Kidney tubule cell (primary cell): ENCODE measurements around the gene LUC7L.
"Not testable (repeated sequence)": the region's sequence is repeated elsewhere in the genome, so short reads cannot be mapped to it uniquely, and the experiment has no call there.

ENCODE experiments used
- DNase-seq: peaks from one replicate; pipeline ENCODE4 v3.0.0-alpha.2; 2018; ENCODE audit warnings: low spot score

Gene LUC7L

DNA sequence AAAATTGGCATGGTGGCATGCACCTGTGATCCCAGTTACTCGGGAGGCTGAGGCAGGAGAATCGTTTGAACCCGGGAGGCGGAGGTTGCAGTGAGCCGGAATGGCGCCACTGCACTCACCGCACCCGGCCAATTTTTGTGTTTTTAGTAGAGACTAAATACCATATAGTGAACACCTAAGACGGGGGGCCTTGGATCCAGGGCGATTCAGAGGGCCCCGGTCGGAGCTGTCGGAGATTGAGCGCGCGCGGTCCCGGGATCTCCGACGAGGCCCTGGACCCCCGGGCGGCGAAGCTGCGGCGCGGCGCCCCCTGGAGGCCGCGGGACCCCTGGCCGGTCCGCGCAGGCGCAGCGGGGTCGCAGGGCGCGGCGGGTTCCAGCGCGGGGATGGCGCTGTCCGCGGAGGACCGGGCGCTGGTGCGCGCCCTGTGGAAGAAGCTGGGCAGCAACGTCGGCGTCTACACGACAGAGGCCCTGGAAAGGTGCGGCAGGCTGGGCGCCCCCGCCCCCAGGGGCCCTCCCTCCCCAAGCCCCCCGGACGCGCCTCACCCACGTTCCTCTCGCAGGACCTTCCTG, 49.1 kb downstream of the LUC7L start, which contains the start of gene HBQ1:
TSS of gene HBQ1 (plus strand) at position 359 of the 575 bp plus-strand sequence. CDS start at position 387, 28 bp downstream.
- DNase-seq = peak; percentile 14

DNA sequence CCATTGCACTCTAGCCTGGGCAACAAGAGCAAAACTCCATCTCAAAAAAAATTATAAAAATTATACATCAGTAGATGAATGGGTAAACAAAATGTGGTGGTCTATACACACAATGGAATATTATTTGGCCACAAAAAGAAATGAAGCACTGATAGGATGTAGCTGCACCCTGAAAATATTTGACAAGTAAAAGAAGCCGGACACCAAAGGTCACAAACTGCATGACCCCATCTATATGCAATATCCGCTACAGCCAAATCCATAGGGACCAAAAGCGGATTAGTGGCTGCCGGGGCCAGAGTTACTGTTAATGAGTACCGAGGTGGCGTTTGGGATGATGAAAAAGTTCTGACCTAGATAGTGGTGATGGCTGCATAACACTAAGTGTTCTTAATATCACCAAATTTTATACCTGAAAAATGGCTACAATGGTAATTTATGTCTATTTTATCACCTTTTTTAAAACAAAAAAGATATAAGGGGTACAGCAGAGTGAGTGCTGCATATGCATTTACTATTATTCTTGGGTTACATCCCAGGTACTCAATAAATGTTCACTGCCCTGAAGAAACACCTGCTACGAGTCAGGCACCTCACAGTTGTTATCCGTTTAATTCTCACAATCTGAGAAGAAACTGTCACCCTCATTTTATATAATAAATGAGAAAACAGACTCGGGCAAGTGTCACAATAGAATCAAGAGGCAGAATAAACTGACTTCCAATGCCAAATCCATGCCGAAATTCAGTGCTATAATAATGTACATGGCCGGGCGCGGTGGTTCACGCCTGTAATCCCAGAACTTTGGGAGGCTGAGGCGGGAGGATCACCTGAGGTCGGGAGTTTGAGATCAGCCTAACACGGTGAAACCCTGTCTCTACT, 49.8 kb downstream of the LUC7L start:
- DNase-seq = no peak

DNA sequence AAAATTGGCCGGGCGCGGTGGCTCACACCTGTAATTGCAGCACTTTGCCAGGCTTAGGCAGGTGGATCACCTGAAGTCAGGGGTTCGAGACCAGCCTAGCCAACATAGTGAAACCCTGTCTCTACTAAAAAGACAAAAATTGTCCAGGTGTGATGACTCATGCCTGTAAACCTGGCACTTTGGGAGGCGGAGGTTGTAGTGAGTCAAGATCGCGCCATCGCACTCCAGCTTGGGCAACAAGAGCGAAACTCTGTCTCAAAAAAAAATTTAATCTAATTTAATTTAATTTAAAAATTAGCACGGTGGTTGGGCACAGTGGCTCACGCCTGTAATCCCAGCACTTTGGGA, 50.6 kb downstream of the LUC7L start:
- DNase-seq = no peak

DNA sequence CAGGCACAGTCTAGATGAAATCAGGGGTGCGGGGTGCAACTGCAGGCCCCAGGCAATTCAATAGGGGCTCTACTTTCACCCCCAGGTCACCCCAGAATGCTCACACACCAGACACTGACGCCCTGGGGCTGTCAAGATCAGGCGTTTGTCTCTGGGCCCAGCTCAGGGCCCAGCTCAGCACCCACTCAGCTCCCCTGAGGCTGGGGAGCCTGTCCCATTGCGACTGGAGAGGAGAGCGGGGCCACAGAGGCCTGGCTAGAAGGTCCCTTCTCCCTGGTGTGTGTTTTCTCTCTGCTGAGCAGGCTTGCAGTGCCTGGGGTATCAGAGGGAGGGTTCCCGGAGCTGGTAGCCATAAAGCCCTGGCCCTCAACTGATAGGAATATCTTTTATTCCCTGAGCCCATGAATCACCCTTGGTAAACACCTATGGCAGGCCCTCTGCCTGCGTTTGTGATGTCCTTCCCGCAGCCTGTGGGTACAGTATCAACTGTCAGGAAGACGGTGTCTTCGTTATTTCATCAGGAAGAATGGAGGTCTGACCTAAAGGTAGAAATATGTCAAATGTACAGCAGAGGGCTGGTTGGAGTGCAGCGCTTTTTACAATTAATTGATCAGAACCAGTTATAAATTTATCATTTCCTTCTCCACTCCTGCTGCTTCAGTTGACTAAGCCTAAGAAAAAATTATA, 51.1 kb downstream of the LUC7L start:
- no peak for DNase-seq

DNA sequence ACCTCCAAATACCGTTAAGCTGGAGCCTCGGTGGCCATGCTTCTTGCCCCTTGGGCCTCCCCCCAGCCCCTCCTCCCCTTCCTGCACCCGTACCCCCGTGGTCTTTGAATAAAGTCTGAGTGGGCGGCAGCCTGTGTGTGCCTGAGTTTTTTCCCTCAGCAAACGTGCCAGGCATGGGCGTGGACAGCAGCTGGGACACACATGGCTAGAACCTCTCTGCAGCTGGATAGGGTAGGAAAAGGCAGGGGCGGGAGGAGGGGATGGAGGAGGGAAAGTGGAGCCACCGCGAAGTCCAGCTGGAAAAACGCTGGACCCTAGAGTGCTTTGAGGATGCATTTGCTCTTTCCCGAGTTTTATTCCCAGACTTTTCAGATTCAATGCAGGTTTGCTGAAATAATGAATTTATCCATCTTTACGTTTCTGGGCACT, 51.8 kb downstream of the LUC7L start:
- no peak for DNase-seq

DNA sequence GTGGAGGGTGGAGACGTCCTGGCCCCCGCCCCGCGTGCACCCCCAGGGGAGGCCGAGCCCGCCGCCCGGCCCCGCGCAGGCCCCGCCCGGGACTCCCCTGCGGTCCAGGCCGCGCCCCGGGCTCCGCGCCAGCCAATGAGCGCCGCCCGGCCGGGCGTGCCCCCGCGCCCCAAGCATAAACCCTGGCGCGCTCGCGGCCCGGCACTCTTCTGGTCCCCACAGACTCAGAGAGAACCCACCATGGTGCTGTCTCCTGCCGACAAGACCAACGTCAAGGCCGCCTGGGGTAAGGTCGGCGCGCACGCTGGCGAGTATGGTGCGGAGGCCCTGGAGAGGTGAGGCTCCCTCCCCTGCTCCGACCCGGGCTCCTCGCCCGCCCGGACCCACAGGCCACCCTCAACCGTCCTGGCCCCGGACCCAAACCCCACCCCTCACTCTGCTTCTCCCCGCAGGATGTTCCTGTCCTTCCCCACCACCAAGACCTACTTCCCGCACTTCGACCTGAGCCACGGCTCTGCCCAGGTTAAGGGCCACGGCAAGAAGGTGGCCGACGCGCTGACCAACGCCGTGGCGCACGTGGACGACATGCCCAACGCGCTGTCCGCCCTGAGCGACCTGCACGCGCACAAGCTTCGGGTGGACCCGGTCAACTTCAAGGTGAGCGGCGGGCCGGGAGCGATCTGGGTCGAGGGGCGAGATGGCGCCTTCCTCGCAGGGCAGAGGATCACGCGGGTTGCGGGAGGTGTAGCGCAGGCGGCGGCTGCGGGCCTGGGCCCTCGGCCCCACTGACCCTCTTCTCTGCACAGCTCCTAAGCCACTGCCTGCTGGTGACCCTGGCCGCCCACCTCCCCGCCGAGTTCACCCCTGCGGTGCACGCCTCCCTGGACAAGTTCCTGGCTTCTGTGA, 52.5 kb downstream of the LUC7L start, which contains the start of gene HBA1:
TSS of gene HBA1 (plus strand) at position 204 of the 906 bp plus-strand sequence. CDS start at position 241, 37 bp downstream.
- not testable (repeated sequence) for DNase-seq

DNA sequence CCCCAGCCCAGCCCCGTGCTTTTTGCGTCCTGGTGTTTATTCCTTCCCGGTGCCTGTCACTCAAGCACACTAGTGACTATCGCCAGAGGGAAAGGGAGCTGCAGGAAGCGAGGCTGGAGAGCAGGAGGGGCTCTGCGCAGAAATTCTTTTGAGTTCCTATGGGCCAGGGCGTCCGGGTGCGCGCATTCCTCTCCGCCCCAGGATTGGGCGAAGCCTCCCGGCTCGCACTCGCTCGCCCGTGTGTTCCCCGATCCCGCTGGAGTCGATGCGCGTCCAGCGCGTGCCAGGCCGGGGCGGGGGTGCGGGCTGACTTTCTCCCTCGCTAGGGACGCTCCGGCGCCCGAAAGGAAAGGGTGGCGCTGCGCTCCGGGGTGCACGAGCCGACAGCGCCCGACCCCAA, 53.2 kb downstream of the LUC7L start:
- DNase-seq = not testable (repeated sequence)

DNA sequence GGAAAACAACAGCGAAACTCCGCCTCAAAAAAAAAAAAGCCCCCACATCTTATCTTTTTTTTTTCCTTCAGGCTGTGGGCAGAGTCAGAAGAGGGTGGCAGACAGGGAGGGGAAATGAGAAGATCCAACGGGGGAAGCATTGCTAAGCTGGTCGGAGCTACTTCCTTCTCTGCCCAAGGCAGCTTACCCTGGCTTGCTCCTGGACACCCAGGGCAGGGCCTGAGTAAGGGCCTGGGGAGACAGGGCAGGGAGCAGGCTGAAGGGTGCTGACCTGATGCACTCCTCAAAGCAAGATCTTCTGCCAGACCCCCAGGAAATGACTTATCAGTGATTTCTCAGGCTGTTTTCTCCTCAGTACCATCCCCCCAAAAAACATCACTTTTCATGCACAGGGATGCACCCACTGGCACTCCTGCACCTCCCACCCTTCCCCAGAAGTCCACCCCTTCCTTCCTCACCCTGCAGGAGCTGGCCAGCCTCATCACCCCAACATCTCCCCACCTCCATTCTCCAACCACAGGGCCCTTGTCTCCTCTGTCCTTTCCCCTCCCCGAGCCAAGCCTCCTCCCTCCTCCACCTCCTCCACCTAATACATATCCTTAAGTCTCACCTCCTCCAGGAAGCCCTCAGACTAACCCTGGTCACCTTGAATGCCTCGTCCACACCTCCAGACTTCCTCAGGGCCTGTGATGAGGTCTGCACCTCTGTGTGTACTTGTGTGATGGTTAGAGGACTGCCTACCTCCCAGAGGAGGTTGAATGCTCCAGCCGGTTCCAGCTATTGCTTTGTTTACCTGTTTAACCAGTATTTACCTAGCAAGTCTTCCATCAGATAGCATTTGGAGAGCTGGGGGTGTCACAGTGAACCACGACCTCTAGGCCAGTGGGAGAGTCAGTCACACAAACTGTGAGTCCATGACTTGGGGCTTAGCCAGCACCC, 54.0 kb downstream of the LUC7L start:
- DNase-seq = no peak

DNA sequence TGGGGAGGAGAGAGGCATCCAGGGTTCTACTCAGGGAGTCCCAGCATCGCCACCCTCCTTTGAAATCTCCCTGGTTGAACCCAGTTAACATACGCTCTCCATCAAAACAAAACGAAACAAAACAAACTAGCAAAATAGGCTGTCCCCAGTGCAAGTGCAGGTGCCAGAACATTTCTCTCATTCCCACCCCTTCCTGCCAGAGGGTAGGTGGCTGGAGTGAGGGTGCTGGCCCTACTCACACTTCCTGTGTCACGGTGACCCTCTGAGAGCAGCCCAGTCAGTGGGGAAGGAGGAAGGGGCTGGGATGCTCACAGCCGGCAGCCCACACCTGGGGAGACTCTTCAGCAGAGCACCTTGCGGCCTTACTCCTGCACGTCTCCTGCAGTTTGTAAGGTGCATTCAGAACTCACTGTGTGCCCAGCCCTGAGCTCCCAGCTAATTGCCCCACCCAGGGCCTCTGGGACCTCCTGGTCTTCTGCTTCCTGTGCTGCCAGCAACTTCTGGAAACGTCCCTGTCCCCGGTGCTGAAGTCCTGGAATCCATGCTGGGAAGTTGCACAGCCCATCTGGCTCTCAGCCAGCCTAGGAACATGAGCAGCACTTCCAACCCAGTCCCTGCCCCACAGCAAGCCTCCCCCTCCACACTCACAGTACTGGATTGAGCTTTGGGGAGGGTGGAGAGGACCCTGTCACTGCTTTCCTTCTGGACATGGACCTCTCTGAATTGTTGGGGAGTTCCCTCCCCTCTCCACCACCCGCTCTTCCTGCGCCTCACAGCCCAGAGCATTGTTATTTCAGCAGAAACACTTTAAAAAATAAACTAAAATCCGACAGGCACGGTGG, 55.1 kb downstream of the LUC7L start:
- not testable (repeated sequence) for DNase-seq

DNA sequence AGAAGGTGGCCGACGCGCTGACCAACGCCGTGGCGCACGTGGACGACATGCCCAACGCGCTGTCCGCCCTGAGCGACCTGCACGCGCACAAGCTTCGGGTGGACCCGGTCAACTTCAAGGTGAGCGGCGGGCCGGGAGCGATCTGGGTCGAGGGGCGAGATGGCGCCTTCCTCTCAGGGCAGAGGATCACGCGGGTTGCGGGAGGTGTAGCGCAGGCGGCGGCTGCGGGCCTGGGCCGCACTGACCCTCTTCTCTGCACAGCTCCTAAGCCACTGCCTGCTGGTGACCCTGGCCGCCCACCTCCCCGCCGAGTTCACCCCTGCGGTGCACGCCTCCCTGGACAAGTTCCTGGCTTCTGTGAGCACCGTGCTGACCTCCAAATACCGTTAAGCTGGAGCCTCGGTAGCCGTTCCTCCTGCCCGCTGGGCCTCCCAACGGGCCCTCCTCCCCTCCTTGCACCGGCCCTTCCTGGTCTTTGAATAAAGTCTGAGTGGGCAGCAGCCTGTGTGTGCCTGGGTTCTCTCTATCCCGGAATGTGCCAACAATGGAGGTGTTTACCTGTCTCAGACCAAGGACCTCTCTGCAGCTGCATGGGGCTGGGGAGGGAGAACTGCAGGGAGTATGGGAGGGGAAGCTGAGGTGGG, 55.9 kb downstream of the LUC7L start:
- DNase-seq = not testable (repeated sequence)

DNA sequence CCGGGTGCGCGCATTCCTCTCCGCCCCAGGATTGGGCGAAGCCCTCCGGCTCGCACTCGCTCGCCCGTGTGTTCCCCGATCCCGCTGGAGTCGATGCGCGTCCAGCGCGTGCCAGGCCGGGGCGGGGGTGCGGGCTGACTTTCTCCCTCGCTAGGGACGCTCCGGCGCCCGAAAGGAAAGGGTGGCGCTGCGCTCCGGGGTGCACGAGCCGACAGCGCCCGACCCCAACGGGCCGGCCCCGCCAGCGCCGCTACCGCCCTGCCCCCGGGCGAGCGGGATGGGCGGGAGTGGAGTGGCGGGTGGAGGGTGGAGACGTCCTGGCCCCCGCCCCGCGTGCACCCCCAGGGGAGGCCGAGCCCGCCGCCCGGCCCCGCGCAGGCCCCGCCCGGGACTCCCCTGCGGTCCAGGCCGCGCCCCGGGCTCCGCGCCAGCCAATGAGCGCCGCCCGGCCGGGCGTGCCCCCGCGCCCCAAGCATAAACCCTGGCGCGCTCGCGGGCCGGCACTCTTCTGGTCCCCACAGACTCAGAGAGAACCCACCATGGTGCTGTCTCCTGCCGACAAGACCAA, 56.8 kb downstream of the LUC7L start, which contains the start of gene HBA2:
TSS of gene HBA2 (plus strand) at position 503 of the 568 bp plus-strand sequence. CDS start at position 540, 37 bp downstream.
- not testable (repeated sequence) for DNase-seq

DNA sequence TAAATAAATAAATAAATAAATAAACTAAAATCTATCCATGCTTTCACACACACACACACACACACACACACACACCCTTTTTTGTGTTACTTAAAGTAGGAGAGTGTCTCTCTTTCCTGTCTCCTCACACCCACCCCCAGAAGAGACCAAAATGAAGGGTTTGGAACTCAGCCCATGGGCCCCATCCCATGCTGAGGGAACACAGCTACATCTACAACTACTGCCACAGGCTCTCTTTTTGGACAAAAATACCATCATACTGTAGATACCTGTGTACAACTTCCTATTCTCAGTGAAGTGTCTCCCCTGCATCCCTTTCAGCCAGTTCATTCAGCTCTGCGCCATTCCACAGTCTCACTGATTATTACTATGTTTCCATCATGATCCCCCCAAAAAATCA, 58.5 kb downstream of the LUC7L start:
- DNase-seq = no peak

DNA sequence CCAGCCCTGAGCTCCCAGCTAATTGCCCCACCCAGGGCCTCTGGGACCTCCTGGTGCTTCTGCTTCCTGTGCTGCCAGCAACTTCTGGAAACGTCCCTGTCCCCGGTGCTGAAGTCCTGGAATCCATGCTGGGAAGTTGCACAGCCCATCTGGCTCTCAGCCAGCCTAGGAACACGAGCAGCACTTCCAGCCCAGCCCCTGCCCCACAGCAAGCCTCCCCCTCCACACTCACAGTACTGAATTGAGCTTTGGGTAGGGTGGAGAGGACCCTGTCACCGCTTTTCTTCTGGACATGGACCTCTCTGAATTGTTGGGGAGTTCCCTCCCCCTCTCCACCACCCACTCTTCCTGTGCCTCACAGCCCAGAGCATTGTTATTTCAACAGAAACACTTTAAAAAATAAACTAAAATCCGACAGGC, 59.2 kb downstream of the LUC7L start:
- not testable (repeated sequence) for DNase-seq

DNA sequence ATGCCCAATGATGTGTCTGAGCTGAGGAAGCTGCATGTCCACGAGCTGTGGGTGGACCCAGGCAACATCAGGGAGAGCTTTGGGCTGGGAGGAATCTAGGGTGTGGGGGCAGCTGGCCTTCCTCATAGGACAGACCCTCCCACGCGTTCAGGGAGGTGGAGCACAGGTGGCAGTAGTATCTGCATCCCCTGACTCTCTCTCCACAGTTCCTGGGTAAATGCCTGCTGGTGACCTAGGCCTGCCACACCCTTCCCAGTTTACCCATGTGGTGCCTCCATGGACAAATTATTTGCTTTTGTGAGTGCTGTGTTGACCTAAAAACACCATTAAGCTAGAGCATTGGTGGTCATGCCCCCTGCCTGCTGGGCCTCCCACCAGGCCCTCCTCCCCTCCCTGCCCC, 60.2 kb downstream of the LUC7L start:
- DNase-seq = no peak

DNA sequence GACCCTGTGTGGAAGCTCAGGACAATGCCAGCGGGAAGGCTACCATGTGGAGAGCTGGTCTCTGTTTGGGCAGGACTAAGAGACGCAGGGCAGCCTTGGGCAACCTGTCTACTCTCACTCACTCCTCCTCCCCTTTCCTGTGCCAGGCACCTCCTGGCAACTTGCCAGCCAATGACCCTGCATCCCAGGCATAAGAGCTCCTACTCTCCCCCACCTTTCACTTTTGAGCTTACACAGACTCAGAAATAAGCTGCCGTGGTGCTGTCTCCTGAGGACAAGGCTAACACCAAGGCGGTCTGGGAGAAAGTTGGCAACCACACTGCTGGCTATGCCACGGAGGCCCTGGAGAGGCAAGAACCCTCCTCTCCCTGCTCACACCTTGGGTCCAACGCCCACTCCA, 60.8 kb downstream of the LUC7L start:
- no peak for DNase-seq

DNA sequence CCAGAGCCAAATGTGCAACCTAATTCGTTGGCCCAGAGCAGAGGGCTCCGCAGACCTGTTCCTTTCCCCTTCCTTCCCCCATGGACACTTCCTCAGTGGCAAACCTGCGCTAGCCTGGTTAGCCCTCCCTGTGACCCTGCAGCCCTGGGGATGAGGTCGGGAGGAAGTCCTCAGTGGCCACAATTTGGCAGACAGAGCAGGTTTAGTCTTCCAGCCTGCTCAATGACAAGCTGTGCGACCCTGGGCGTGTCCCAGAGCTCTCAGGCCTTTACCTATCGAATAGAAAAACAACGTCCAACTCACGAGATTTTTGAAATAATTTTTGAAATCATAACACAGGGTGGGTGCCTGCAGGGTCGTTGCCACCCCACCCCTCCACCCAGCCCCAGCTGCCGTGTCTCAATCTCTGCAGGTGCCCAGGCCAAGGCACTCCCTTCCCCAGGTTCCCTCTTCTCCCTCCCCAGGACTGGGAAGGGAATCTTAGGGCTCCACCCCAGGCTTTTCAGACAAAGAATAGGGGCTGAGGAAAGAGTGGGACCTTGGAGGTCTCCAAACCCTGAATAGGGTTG, 62.0 kb downstream of the LUC7L start:
- no peak for DNase-seq

DNA sequence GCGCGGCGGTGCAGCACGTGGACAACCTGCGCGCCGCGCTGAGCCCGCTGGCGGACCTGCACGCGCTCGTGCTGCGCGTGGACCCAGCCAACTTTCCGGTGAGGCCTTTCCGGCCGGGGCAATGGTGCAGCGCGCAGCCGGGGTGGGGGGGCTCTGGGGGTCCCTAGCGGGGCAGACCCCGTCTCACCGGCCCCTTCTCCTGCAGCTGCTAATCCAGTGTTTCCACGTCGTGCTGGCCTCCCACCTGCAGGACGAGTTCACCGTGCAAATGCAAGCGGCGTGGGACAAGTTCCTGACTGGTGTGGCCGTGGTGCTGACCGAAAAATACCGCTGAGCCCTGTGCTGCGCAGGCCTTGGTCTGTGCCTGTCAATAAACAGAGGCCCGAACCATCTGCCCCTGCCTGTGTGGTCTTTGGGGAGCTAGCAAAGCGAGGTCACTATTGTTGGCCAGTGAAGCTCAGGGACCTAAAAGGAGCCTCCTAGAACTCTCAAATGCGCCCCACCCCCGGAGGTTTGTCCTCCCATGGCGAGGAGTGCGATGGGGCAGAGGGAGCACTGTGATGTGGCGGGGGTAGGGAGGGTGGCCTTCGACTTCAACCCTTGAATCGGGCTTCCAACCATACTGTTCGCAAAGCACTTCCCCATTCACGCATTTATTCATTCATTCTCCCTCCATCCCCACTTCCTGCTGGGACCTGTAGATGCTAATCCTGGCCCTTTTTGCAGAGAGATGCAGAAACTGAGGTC, 62.7 kb downstream of the LUC7L start:
- DNase-seq = no peak
